WERI-Rb-1 (cell line): ENCODE results near the gene ABCA4.
"Not testable (repeated sequence)": the region's sequence is repeated elsewhere in the genome, so short reads cannot be mapped to it uniquely, and the experiment has no call there.

Source experiments
- DNase-seq: peaks from one replicate; pipeline ENCODE4 v3.0.0-alpha.2; 2020
- H3K27ac ChIP-seq: fragments of 250-450 bp; sonication (Bioruptor Pico); 2 replicates; pipeline ENCODE4 v1.5.1; 2020; ENCODE audit warnings: mild to moderate bottlenecking, moderate library complexity
- H3K27me3 ChIP-seq: fragments of 250-450 bp; sonication (Bioruptor Pico); 2 replicates; pipeline ENCODE4 v1.5.1; 2021; ENCODE audit warnings: mild to moderate bottlenecking, low read depth, moderate library complexity; ENCODE audit not compliant: insufficient read depth, severe bottlenecking
- H3K36me3 ChIP-seq: fragments of 250-450 bp; sonication (Bioruptor Pico); 2 replicates; pipeline ENCODE4 v1.5.1; 2020; ENCODE audit warnings: mild to moderate bottlenecking, moderate library complexity
- H3K4me3 ChIP-seq: 2 replicates; pipeline ENCODE4 v1.5.1; 2011; ENCODE audit warnings: low read depth, mild to moderate bottlenecking, control low read depth, low read length
- H3K9me3 ChIP-seq: fragments of 250-450 bp; sonication (Bioruptor Pico); 2 replicates; pipeline ENCODE4 v1.5.1; 2021; ENCODE audit warnings: mild to moderate bottlenecking, moderate library complexity; ENCODE audit not compliant: severe bottlenecking
- CTCF ChIP-seq: IDR thresholded peaks from 2 replicates; pipeline ENCODE4 v1.5.1; 2011; ENCODE audit warnings: low read depth, mild to moderate bottlenecking, control low read depth, inconsistent platforms, low read length

Gene ABCA4

GRCh38 chr1:93995837-93996536, 125.0 kb downstream of the ABCA4 start:
- no peaks in the 10 kb centered on the region for H3K9me3 ChIP-seq
- no peaks in the 10 kb centered on the region for H3K27me3 ChIP-seq
- TF ChIP-seq CTCF, result no peak
- no peak overlapping the region for H3K27ac ChIP-seq
- no peak for DNase-seq
- H3K36me3 ChIP-seq, result no peaks in the 10 kb centered on the region; the same call in none of the 2 replicates
- H3K4me3 ChIP-seq, result no peak overlapping the region

- DNase-seq, result peak; percentile 53
- Histone ChIP-seq H3K9me3 (no peaks in the 10 kb centered on the region), H3K36me3 (no peaks in the 10 kb centered on the region; the same call in none of the 2 replicates), H3K27me3 (no peaks in the 10 kb centered on the region), H3K4me3 (no peak overlapping the region), H3K27ac (peak overlapping the region; percentile 69)
- no peak for TF ChIP-seq CTCF
Measured at GRCh38 chr1:93993731-93994130, 127.2 kb downstream of the ABCA4 start.

DNA sequence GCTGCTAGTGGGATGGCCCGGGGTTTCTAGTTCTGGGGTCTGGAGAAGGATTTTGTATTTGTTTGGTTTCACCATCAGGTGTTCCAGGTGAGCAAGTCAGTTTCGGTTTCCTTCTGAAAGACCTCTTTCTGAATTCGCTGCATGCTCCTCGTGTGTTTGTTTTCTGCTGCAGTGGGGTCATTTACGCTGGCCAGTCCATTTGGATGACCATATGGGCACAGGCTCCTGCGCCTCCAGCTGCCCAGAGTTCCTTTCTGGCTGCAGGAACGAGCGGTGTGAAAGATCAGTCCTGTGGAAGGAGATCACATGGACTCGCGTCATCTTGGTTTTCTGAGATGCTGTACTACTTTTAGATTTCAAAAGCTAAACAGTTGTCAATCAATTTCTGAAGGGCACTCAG, 128.0 kb downstream of the ABCA4 start:
- Histone ChIP-seq H3K27me3 (no peaks in the 10 kb centered on the region), H3K36me3 (no peaks in the 10 kb centered on the region; the same call in none of the 2 replicates), H3K4me3 (no peak overlapping the region), H3K27ac (peak overlapping the region; percentile 69), H3K9me3 (no peaks in the 10 kb centered on the region)
- no peak for DNase-seq
- no peak for TF ChIP-seq CTCF

GRCh38 chr1:93992190-93992589, 128.8 kb downstream of the ABCA4 start:
- Histone ChIP-seq H3K4me3 (no peak overlapping the region), H3K36me3 (no peaks in the 10 kb centered on the region; the same call in none of the 2 replicates), H3K27ac (no peak overlapping the region), H3K27me3 (no peaks in the 10 kb centered on the region), H3K9me3 (no peaks in the 10 kb centered on the region)
- DNase-seq, result no peak
- no peak for TF ChIP-seq CTCF

GRCh38 chr1:93991271-93991670, 129.7 kb downstream of the ABCA4 start:
- Histone ChIP-seq H3K27me3 (no peaks in the 10 kb centered on the region), H3K36me3 (no peaks in the 10 kb centered on the region; the same call in none of the 2 replicates), H3K27ac (no peak overlapping the region), H3K9me3 (no peaks in the 10 kb centered on the region), H3K4me3 (no peak overlapping the region)
- no peak for DNase-seq
- no peak for TF ChIP-seq CTCF

GRCh38 chr1:93990477-93990876, 130.5 kb downstream of the ABCA4 start:
- not testable (repeated sequence) for H3K27me3 ChIP-seq, H3K36me3 ChIP-seq, H3K27ac ChIP-seq, H3K4me3 ChIP-seq, DNase-seq, H3K9me3 ChIP-seq
